ENCODE results near the gene MLYCD.

The MLYCD gene

DNA sequence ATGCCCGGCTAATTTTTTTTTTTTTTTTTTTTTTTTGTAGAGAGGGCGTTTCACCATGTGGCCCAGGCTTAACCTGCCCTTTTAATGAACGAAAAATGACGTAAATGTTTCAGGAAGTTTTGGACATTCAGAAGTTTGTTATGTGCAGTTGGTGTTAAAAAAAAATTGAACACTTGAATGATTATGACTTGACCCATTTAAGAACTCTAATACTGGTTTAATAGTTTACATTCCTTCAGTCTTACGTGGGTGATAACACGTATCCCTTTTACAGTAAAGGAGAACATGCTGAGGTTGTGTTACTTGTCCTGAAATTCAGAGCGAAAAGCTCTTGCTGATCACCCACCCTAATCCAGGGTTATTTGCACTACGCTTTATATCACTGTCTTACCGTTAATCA, 1.7 kb downstream of the MLYCD start:
- H3K27me3 ChIP-seq, result no peaks in the 10 kb centered on the region
- no peaks in the 10 kb centered on the region; the same call in none of the 2 replicates for H3K4me1 ChIP-seq
- no peak for DNase-seq
- H3K4me3 ChIP-seq (ENCODE audit: low read depth, low read length), result no peak overlapping the region
- no peaks in the 10 kb centered on the region for H3K9me3 ChIP-seq
- TF ChIP-seq, protein P1, sequence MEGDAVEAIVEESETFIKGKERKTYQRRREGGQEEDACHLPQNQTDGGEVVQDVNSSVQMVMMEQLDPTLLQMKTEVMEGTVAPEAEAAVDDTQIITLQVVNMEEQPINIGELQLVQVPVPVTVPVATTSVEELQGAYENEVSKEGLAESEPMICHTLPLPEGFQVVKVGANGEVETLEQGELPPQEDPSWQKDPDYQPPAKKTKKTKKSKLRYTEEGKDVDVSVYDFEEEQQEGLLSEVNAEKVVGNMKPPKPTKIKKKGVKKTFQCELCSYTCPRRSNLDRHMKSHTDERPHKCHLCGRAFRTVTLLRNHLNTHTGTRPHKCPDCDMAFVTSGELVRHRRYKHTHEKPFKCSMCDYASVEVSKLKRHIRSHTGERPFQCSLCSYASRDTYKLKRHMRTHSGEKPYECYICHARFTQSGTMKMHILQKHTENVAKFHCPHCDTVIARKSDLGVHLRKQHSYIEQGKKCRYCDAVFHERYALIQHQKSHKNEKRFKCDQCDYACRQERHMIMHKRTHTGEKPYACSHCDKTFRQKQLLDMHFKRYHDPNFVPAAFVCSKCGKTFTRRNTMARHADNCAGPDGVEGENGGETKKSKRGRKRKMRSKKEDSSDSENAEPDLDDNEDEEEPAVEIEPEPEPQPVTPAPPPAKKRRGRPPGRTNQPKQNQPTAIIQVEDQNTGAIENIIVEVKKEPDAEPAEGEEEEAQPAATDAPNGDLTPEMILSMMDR (IDR thresholded peaks at IDR 0.05; ENCODE audit: low read depth, low read length), result no peak
- no peaks in the 10 kb centered on the region for H3K36me3 ChIP-seq

DNA sequence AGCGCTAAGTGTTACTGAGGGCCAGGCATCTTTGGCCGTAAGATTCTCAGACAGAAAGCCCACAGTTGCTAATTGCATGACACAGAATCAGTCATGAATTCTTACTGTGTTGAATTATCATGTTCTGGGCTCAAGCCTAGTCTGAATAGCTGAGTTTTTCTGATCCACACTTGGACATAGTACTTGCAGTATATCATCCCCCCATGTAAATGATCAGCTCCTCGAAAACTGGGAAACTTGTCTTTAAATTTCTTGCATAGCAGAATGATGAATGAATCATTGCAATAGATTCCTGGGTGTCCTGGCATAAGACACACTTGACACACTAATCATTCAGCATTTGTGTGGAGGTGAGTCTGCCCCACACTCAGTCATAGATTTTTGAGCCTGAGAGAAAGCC, 2.2 kb downstream of the MLYCD start:
- no peaks in the 10 kb centered on the region for H3K27me3 ChIP-seq
- no peaks in the 10 kb centered on the region; the same call in none of the 2 replicates for H3K4me1 ChIP-seq
- no peaks in the 10 kb centered on the region for H3K9me3 ChIP-seq
- no peaks in the 10 kb centered on the region for H3K36me3 ChIP-seq
- no peak for DNase-seq
- TF ChIP-seq, protein P1 (IDR thresholded peaks at IDR 0.05; ENCODE audit: low read depth, low read length), result no peak
- H3K4me3 ChIP-seq (ENCODE audit: low read depth, low read length), result no peak overlapping the region

DNA sequence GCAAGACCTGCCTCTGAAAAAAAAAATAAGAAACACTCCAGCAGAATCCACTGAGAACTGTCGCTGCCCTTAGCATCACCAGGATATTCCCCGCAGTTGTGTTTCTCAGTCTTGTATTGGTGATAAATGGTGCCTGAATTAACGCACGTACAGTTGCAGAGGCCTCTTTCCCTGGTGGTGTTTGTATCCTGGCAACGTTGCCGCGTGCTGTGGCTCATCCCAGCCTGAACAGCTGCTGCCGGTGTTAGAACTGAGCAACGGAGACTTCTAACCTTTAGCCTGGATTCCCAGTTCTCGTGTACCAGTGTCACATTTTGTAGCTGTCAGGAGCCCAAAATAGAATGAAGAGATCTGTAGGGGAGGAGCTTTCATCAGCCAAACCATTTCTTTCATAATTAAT, 4.8 kb downstream of the MLYCD start:
- Histone ChIP-seq H3K4me3 (ENCODE audit: low read depth, low read length) (no peak overlapping the region), H3K4me1 (no peaks in the 10 kb centered on the region; the same call in 1 of the 2 replicates), H3K27me3 (no peaks in the 10 kb centered on the region), H3K9me3 (no peaks in the 10 kb centered on the region), H3K36me3 (no peaks in the 10 kb centered on the region)
- DNase-seq, result no peak
- TF ChIP-seq, protein P1 (IDR thresholded peaks at IDR 0.05; ENCODE audit: low read depth, low read length), result no peak

DNA sequence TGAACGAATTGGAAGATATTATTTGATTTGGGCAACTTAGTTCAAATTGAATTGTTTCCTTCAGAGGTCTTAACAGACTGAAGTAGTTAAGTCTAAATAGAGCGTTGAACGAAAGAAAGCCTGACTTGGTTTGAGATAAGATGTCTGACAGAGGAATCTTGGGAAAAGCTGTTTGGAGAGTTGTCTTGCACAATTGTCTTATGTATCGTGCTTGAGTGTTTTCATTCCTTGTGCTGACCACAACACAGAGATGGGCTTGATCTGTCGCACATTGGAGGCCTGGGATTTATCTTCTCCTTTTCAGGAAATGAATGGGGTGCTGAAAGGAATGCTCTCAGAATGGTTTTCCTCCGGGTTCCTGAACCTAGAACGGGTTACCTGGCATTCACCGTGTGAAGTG, 7.8 kb downstream of the MLYCD start:
- H3K36me3 ChIP-seq, result no peaks in the 10 kb centered on the region
- no peak overlapping the region for H3K4me3 ChIP-seq (ENCODE audit: low read depth, low read length)
- TF ChIP-seq, protein P1 (IDR thresholded peaks at IDR 0.05; ENCODE audit: low read depth, low read length), result no peak
- H3K9me3 ChIP-seq, result no peaks in the 10 kb centered on the region
- no peaks in the 10 kb centered on the region for H3K4me1 ChIP-seq
- no peaks in the 10 kb centered on the region for H3K27me3 ChIP-seq
- DNase-seq, result no peak

DNA sequence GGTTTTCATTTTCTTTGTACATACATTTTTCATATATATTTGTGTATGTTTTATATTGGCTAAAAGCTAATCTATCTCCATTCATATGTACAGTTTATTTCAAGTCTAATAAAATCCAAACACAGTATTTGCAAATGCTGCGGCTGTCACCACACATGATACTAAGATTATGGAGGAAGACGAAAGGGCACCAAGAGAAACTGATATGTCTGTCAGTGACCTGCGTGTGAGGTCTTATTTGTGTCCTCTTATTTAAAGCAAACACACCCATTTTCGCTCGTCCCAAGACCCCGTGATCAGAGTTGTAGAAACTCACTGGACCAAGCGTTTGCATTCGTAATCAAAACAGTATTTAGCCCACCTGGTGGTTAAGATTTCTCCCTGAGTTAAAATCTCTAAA, 8.2 kb downstream of the MLYCD start:
- H3K4me1 ChIP-seq, result no peaks in the 10 kb centered on the region
- no peaks in the 10 kb centered on the region for H3K27me3 ChIP-seq
- TF ChIP-seq, protein P1 (IDR thresholded peaks at IDR 0.05; ENCODE audit: low read depth, low read length), result no peak
- H3K36me3 ChIP-seq, result no peaks in the 10 kb centered on the region
- no peak for DNase-seq
- H3K4me3 ChIP-seq (ENCODE audit: low read depth, low read length), result no peak overlapping the region
- H3K9me3 ChIP-seq, result no peaks in the 10 kb centered on the region

DNA sequence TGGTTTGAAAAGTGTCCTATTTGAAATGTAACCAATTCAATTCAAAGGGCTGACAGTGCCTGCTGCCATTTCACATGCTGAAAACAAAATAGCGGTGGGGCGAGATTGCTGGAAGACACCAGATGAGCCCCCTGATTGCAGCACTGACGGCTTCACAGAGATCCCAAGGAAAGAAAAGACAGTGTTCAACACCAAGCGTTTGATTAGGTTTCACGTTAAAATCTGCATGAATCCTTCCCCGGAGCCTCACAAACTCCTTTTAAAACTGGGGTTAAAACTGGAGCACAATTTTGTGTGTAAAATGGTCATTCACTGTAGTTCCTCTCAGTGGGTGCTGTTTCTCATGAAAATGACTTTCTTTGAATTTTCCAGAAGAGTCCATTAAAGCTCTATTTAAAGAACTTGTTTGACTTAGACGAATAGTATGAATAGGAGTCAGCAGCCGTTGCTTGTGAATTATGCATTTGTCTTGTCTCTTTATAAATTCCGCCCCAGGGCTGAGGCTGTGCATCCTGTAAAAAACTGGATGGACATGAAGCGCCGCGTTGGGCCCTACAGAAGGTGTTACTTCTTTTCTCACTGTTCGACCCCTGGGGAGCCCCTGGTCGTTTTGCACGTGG, 8.8 kb downstream of the MLYCD start:
- TF ChIP-seq, protein P1 (IDR thresholded peaks at IDR 0.05; ENCODE audit: low read depth, low read length), result no peak
- no peaks in the 10 kb centered on the region for H3K27me3 ChIP-seq
- no peaks in the 10 kb centered on the region for H3K4me1 ChIP-seq
- no peak for DNase-seq
- H3K9me3 ChIP-seq, result no peaks in the 10 kb centered on the region
- H3K4me3 ChIP-seq (ENCODE audit: low read depth, low read length), result no peak overlapping the region
- H3K36me3 ChIP-seq, result 0 out of 2 replicates have a peak, but pooled peaks cover 2% of the 10 kb centered on the region
